GM21381 (cell line): ENCODE data around the gene MCEE.
"Not testable (repeated sequence)": the region's sequence is repeated elsewhere in the genome, so short reads cannot be mapped to it uniquely, and the experiment has no call there.

Experiments
- ATAC-seq: cut with Tn5 transposase; IDR thresholded peaks from one replicate; pipeline ENCODE4 v1.9.1; 2021; ENCODE audit warnings: mild to moderate bottlenecking, moderate library complexity; ENCODE audit not compliant: unreplicated experiment

MCEE gene

DNA sequence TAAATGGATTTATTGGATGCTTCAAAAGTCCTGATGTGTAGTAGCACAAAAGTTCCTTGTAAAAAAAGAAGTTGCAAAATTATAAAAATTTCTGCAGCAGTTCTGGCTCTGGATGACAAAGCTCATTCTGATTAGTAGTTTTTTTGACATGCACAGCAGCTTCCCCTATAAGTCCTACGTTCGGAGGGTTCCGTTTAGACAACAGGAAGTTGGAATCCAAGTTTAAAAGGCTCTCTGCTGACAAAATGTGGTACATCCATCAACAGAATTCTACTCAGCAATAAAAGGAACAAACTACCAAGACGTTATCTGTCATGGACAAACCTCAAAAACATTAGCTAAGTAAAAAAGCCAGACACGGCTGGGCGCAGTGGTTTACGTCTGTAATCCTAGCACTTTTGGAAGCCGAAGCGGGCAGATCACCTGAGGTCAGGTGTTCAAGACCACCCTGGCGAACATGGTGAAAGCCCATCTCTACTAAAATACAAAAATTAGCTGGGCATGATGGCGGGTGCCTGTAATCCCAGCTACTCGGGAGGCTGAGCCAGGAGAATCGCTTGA is 46.2 kb downstream of the MCEE start:
- not testable (repeated sequence) for ATAC-seq

DNA sequence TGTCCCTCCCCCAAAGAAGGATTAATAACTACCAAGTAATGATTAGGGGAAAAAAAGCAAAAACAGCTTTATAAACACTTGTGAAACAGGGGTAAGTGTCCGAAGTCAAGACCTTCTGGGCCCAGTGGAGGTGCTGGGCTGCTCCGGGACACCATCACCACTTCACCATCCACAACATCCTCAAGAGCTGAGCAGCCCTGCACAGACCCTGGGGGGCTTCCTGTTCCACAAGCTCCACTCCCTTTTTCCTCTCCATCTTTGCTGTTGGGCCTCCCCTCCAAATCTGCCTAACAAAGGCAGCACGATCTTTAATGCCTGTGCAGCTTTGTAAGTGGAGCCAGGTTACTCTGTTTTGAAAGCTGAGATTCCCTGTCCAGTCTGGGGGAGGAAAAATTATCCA is 46.7 kb downstream of the MCEE start:
- ATAC-seq: not testable (repeated sequence)

DNA sequence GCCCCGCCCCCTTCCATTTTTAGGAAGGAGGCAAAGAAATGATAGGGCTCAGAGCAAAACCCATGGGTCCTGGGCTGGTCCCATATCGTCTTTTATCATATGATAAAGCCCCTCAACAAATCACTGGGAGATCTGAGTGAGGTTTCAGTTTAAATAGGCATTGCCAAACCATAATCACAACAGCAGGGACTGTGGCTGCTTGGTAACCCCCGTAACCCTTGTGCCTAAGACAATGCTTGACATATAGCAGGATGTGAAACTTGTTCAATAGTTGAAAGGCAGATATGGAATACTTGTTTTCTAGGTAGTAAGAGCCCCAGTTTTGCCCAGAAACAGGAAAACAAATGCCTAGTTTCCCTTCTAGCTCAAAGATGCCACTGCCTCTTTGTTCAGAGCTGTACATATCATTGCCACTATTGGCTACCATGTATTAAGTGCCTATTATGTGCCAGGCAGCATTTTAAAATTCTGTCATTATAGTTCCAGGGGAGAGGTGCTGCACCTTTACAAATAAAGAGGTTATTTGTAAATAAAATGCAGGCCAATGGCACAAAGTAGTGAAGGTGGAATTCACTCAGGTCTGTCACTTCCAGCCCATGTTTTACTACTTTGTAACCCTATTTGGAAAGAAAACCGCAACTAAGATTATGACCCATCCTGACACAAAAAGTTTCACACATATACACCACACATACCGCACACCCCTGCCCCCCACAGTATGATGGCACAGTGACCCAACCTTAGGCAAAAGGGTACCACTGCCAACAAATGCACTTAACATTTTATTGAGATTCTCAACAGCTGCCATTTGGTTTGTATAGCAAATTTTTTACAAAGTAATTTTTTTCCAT is 47.4 kb downstream of the MCEE start:
- peak; percentile 61 for ATAC-seq

DNA sequence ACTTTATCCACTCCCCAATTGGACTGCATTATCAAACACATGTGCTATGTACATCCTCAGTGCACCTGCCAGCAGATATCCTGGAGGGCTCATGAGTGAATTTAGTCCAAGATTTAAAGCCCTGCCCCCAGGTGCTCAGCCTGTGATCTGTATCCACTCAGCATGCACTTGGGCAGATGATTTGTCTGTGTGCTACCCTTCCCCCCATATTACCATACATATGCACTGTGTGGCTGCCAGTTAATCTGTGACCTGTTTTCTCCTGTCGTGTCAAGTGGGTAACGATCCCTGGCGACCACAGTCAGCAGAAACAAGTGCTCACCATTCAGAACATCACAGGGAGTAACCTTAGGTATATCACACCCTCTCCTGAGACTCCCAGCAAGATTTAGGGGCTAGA is 51.4 kb downstream of the MCEE start:
- ATAC-seq: no peak

DNA sequence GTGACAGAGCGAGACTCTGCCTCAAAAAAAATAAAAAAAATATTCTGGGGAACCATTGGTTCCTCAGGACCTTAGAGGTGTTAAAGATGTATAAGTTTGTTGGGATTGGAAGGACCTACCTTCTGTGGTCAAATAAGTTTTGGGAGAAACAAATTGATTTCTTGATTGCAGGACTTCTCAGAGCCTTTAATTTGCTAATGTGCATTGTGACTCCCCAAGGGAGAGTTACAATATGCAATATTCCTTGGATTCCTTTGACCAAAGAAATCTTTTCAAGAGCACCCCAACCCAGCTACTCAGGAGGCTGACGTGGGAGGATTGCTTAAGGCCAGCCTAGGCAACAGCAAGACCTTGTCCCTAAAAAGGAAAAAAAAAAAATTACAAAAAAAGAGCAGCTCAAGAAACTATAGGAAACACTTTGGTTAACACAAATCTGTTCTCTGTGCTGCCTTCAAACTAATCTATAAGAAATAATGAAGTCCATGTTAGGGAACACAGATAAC is 55.1 kb downstream of the MCEE start:
- ATAC-seq: no peak

DNA sequence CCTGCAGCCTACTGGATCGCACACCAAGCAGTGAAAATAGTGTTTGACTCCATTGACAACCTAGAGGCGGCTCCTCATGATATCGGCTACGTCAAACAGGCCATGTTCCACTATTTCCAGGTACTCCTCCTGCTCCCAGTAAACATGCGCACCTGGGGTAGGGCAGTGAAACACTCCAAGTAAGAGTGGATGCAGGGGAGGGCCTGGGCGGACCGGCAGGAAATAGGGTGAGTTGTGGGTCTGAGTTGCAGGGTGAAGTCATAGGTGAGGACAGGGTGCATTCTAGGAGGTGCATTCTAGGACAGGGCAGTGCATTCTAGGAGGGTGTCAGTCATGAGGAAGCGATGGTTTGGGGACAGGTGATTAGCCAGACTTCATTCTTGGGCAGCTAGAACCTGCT is 56.6 kb downstream of the MCEE start:
- ATAC-seq: no peak

DNA sequence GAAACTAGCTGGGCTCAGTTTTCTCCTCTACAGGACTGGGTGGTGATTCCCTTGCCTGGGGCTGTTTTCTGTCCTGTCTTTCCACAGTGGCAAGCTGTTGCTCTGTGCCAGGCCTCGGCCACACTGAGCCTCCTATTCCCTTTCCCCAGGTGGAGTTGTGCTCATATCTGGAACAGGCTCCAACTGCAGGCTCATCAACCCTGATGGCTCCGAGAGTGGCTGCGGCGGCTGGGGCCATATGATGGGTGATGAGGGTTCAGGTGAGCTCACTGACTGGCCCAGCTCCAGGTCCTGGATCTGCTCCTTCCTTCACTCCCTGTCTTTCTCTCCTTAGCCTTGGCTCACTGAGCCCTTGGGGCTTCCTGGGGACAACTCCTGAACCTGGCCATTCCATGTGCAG is 57.5 kb downstream of the MCEE start:
- no peak for ATAC-seq

DNA sequence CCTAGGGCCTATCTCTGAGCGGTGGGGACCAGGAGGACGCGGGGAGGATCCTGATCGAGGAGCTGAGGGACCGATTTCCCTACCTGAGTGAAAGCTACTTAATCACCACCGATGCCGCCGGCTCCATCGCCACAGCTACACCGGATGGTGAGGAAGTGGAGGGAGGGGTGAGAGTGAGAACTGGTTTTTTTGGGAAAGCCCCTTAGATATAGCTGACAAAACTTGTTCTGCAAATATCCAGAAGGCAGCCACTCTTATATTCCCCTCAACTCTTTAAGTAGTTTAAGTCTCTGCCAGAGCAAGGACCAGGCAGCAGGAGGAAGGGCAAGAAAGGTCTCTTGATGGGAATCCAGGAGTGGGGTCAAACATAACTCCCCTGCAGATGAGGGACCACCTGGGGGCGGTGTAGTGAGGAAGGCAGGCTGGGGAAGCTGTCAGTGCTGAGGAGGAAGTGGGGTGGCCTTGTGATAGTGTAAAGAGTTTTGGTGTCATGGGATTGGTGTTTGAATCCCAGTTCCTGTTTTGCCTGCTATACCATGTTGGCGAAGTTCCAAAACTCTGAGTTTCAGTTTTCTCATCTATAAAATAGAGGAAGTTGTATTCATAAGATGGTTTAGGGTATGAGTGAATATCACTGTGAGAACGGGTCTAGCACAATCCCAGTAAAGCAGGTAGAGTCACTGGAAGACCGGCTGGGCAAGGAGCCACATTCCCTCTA is 58.2 kb downstream of the MCEE start:
- peak; percentile 28 for ATAC-seq

DNA sequence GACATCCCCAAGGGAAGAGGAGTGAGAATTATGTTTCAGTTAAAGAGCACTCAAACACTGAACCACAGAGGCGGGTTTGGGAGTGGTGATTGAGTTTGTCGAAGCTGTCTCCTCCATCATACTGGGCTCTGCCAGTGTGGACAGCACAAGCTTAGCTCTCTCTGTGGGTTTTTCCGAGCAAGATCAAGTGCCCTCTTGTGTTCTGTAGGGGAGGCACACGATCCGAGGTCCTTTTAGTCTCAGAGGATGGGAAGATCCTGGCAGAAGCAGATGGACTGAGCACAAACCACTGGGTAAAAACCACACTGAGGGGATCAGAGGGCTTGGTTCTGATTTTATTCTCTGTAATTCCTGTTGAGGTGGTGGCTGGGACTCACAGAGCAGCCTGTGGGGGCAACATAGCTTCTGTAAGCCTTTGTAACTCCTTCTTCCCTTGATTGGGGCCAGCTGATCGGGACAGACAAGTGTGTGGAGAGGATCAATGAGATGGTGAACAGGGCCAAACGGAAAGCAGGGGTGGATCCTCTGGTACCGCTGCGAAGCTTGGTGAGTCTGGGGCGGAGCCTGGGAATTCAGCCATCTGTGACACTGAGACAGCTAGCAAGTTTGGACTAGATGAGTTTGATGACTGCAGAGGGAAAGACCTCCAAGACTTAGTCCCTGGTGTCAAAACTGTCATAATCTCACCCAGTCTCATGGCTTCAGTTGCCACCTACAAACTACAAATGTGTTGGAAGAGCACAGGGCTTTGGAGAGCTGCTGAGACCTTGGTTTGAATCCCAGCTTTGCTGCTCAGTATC is 59.5 kb downstream of the MCEE start:
- ATAC-seq: no peak

DNA sequence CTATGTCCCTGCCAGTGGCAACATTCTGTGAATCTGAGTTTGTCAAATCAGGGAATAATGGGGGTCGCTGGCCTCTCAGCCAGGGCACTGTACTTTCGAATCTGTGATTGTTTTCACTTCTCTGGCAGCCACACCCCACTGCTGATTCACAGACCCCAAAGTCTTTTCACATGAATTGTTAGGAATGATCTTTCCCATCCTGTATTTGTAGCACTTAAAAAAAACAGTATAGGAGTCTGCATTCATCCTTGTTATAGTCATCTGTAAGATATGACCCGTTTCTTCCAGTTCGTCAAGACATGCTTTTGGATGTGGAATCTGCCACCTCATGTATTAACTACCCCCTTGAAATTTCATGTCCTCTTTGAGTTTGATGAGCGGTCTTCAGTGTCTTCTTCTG is 60.7 kb downstream of the MCEE start:
- no peak for ATAC-seq

DNA sequence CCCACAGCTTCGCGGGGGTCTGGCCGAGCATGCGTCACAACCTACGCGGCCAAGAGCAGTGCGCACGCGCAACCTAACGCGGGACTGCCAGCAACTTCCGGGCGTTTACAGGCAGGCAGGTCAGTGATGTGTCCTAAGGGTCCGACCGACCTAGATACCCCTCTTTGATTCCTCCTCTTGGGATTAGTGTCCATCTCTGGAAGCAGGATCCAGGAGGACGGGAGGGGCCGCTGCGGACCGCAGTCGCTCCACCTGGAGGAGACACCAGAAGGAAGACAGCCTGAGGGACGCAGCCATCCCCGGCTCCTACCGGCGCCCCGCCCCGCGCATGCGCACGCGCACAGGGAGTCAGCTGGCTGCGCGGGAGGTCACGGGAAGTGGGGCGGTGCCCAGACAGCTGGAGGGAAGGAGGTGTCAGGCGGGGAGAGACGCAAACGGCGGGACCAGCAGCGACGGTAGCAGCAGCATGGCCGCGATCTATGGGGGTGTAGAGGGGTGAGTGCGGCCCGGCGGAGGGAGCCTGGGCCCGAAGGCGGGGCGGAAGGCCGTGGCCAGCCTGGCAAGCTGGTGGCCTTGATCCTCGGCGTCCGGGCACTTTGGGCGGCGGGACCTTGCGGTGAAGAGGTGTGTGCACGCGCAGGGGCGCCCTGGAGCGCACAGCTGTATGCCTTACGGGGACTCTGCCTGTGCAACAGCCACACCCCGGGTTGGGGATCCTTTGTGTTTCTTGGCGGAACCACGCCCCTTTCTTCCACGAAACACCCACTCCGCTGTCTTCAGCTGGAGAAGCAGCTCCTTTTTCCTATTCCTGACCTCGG is 61.6 kb downstream of the MCEE start, which contains the start of gene NAGK:
NAGK (plus strand) TSS at position 431 of the 818 bp plus-strand sequence; CDS start at position 467, 36 bp downstream.
- peak; percentile 67 for ATAC-seq

DNA sequence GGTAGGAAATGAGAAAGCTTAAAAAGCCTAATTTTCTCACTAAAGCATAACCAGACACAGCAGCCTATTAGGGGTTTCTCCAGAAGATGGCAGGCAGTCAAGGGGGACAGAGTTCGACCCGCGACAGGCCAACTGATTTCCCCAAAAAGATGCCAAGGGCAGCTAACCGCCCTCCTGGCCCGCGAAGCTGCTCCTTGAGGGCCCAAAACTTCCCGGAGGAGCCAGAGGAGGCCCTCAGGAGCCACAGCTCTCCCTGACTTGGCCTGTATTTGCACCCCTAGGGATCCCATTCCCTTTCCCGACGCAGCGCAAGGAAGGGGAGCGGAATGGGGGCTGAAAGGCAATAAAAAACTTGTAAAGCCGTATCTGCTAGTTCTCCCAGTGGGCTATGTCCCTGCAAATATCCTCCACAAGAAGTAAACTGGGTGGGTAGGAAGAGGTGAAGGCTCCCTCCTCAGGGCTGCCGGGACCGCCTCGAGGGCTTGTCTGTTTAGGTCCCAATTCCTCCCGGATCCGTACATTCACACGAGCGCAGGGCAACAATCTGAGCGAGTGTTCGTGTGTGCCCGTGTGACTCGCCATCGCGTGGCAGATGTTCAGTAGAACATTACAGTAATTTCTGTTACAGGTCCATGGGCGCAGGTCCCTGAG is 62.3 kb downstream of the MCEE start:
- ATAC-seq: peak; percentile 2

DNA sequence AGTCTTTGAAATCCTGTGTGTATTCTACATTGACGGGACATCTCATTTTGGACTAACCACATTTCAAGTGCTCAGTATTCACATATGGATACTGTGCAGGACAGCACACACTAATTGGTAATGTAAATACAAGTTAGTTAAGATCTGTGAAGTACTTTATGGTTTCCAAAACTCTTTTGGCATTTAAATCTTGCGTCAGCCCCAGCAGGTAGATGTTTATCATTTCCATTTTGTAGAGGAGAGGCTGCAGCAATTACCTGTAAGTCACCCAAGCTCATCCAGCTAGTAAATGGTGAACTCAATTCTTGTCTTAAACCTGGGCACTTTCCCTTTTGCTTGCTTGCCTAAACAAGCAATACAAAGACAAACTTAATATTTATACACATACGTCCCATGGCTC is 63.2 kb downstream of the MCEE start:
- ATAC-seq: no peak

DNA sequence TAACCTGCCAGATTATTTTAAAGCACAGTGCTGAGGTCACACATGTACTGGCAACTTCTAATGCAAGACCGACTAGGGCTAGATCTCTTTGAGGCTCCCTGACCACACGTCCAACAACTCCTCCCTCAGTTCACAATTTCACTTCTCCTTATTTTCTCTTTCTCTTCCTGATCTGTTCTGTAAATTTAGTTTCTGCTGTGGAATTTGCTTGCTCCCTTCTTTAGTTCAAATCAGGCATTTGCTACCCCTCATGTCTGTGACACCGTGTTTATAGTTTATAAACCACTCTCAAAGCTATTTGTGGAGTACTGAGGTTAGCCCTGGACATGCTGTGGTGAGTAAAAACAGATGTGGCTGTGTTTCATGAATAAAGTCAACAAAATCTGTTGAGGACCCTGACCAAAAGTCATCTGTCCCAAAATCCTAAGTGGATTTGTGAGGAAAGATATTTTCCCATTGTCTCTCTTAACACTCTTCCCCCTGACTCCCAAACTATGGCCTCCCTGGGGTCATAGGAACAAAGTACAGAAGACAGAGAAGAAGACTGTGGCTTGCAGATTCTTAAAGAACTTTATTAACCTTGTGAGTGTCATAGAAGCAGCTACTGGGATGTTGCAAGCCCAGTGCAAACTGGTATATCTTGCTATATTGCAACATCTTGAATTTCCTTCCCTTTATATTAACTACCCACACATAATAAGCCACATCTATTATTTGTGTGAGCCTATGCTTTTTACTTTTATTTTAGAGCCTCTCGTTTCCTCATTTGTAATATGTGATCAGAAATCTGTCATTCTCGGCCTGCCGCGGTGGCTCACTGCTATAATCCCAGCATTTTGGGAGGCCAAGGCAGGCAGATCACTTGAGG is 65.0 kb downstream of the MCEE start:
- ATAC-seq: no peak

DNA sequence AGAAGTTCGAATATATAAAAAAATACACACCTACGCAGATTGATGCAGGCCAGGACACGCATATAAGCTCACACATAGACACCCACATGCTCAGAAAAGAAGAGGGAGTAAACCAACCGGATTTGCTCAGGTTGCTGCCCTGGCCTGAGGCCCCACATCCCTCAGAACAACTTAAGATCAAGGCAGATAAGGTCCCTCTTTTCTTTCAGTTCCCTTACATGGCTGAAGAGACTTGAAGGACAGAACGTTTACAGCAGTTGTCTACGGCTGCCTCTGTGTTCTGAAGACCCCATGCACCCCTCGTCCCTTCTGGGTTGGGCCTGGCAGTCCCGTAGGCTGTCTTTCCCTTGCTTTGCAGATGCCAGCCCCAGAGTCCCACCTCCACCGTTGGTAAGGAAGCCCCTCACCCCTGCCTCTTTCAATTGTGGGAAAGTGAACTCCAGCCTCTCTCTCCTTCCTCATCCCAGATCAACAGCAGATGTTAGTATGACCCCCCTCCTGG is 65.9 kb downstream of the MCEE start:
- ATAC-seq: no peak

DNA sequence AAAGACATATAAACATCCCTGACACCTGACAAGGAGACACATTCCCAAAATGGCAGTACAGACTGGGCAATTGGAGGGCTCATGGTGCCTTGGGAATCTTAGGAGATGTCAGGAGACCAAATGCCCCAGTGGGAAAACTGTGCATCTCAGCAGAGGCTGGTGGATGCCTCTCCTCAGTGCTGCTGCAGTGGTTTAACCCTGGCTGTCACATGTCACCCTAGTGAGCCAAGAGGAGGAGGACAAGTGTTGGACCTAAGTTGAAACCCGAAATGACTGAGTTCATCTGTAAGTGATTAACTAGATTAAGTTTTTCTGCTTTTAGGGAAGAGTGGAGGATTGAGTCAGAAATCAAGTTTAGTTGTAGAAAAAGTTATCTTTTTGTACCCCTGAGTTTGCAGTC is 66.8 kb downstream of the MCEE start:
- ATAC-seq: no peak

DNA sequence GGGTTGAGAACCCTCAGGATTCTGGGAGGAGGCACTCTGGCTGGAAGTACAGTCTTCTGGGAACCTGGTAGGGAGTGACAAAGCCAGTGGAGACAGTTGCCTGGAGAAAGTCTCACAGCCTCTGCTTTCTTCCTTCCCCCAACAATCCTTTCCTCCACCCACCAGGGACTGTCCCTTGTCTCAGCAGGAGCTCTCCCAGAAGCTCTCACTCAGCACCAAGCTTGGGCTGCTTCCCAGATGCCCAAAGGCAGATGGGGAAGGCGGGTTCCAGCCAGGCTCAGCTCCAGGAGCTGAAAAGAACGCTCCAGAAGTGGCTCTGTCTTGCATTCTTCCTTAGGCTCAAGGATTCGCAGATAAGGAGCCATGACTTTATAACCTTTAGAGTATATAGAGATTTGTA is 69.2 kb downstream of the MCEE start:
- ATAC-seq: no peak

DNA sequence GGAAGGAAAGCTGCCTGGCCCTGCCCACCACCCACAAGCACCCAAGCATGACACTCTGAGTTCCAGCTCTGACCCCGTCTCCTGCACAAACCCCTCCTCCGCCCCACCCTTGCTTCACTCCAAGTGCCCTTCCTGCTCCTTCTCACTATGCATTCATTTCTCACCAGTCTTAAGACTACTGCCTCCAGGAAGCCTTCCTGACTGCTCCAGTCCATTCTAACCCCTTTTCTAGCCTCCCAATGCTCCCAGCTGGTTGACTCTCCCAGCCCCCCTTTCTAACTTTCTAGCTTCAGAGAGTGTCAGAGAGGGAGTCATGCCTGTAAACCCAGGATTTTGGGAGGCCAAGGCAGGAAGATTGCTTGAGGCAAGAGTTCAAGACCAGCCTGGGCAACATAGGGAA is 69.8 kb downstream of the MCEE start:
- no peak for ATAC-seq
